Measurements from ENCODE around the gene AGPAT3.

The AGPAT3 gene

DNA sequence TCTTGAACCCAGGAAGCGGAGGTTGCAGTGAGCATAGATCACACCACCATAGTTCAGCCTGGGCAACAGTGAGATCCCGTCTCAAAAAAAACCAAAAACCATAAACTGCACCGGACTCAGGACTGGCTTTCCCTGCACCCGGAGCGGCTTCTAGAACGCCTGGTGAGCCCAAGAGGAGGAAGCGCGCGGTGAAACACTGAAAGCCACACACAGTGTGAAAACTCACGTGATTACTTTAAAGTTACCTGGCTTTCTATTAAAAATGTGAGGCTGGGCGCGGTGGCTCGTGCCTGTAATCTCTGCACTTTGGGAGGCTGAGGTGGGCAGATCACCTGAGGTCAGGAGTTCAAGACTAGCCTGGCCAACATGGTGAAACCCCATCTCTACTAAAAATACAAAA, 140.0 kb downstream of the AGPAT3 start:
- ChIA-PET CTCF (no interaction called here), POLR2A (no interaction called here)
- H3K27ac ChIP-seq (ENCODE audit: extremely low read depth, low read depth, low read length) = no peak overlapping the region
- no peak for TF ChIP-seq ZNF211 (tag by site-specific recombination; IDR thresholded peaks at IDR 0.05; ENCODE audit: low read depth)
- TF ChIP-seq ZSCAN18 (tag by site-specific recombination; IDR thresholded peaks at IDR 0.05) = no peak
- TF ChIP-seq GLIS2 (tag by site-specific recombination; IDR thresholded peaks at IDR 0.05) = no peak
- TF ChIP-seq YY1 (tag by site-specific recombination; IDR thresholded peaks at IDR 0.05) = no peak
- no peaks in the 10 kb centered on the region for H3K36me3 ChIP-seq (ENCODE audit: control insufficient read depth in 2 of 2, insufficient read depth in 1 of 2, low read length in 2 of 2)
- H3K4me1 ChIP-seq (ENCODE audit: control insufficient read depth, insufficient read depth, low read length) = no peaks in the 10 kb centered on the region
- H3K4me3 ChIP-seq (ENCODE audit: low read depth, low read length) = no peak overlapping the region
- no peaks in the 10 kb centered on the region for H3K9me3 ChIP-seq (ENCODE audit: control insufficient read depth, insufficient read depth, low read depth, low read length)

GRCh38 chr21:44005593-44005992, 140.6 kb downstream of the AGPAT3 start:
- H3K36me3 ChIP-seq (ENCODE audit: control insufficient read depth in 2 of 2, insufficient read depth in 1 of 2, low read length in 2 of 2) = no peaks in the 10 kb centered on the region
- CTCF ChIA-PET = interaction anchor here (0.5 kb wide), 1 partner anchor 20 kb away, joined by 6 read pairs; no protein-coding TSS in a partner anchor
- no peaks in the 10 kb centered on the region for H3K9me3 ChIP-seq (ENCODE audit: control insufficient read depth, insufficient read depth, low read depth, low read length)
- H3K27ac ChIP-seq (ENCODE audit: extremely low read depth, low read depth, low read length) = no peak overlapping the region
- 0 out of 2 replicates have a peak, but pooled peaks cover under 1% of the 10 kb centered on the region for H3K4me1 ChIP-seq (ENCODE audit: control insufficient read depth, insufficient read depth, low read length)
- no peak overlapping the region for H3K4me3 ChIP-seq (ENCODE audit: low read depth, low read length)
- TF ChIP-seq ZFP37 (tag by site-specific recombination; IDR thresholded peaks at IDR 0.05) (no peak), ZNF600 (tag by site-specific recombination; IDR thresholded peaks at IDR 0.05) (0 out of 2 replicates have a peak, but pooled peaks have one; percentile 14)
- POLR2A ChIA-PET = no interaction called here

GRCh38 chr21:44006017-44006619, 141.1 kb downstream of the AGPAT3 start:
- TF ChIP-seq ZNF155 (tag by site-specific recombination; IDR thresholded peaks at IDR 0.05) (no peak), ZBTB17 (tag by site-specific recombination; IDR thresholded peaks at IDR 0.05) (no peak), ZNF664 (tag by site-specific recombination; IDR thresholded peaks at IDR 0.05) (0 out of 2 replicates have a peak, but pooled peaks have one; percentile 13), GLIS1 (tag by site-specific recombination; IDR thresholded peaks at IDR 0.05) (no peak), ZNF449 (tag by site-specific recombination; IDR thresholded peaks at IDR 0.05) (no peak), ZNF488 (tag by site-specific recombination; IDR thresholded peaks at IDR 0.05) (no peak)
- TF ChIP-seq, protein P1, sequence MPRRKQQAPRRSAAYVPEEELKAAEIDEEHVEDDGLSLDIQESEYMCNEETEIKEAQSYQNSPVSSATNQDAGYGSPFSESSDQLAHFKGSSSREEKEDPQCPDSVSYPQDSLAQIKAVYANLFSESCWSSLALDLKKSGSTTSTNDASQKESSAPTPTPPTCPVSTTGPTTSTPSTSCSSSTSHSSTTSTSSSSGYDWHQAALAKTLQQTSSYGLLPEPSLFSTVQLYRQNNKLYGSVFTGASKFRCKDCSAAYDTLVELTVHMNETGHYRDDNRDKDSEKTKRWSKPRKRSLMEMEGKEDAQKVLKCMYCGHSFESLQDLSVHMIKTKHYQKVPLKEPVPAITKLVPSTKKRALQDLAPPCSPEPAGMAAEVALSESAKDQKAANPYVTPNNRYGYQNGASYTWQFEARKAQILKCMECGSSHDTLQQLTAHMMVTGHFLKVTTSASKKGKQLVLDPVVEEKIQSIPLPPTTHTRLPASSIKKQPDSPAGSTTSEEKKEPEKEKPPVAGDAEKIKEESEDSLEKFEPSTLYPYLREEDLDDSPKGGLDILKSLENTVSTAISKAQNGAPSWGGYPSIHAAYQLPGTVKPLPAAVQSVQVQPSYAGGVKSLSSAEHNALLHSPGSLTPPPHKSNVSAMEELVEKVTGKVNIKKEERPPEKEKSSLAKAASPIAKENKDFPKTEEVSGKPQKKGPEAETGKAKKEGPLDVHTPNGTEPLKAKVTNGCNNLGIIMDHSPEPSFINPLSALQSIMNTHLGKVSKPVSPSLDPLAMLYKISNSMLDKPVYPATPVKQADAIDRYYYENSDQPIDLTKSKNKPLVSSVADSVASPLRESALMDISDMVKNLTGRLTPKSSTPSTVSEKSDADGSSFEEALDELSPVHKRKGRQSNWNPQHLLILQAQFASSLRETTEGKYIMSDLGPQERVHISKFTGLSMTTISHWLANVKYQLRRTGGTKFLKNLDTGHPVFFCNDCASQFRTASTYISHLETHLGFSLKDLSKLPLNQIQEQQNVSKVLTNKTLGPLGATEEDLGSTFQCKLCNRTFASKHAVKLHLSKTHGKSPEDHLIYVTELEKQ (tag by site-specific recombination; IDR thresholded peaks at IDR 0.05; ENCODE audit: borderline replicate concordance) = no peak
- peaks cover 5% of the 10 kb centered on the region for H3K4me1 ChIP-seq (ENCODE audit: control insufficient read depth, insufficient read depth, low read length)
- H3K9me3 ChIP-seq (ENCODE audit: control insufficient read depth, insufficient read depth, low read depth, low read length) = no peaks in the 10 kb centered on the region
- H3K4me3 ChIP-seq (ENCODE audit: low read depth, low read length) = no peak overlapping the region
- CTCF ChIA-PET = interaction anchor here (0.5 kb wide), 1 partner anchor 21 kb away, joined by 6 read pairs; no protein-coding TSS in a partner anchor
- POLR2A ChIA-PET = no interaction called here
- no peak overlapping the region for H3K27ac ChIP-seq (ENCODE audit: extremely low read depth, low read depth, low read length)
- H3K36me3 ChIP-seq (ENCODE audit: control insufficient read depth in 2 of 2, insufficient read depth in 1 of 2, low read length in 2 of 2) = no peaks in the 10 kb centered on the region
